Urinary bladder (tissue), 4 donors: Measurements from ENCODE around the gene NFYC. TPM values are rescaled to one million over a fixed set of nuclear protein-coding genes. Genes with fewer than 3 reads are reported as not detected.

Source experiments
- DNase-seq: peaks from one replicate; pipeline ENCODE4 v3.0.0-alpha.2; 2015; ENCODE audit errors: extremely low spot score
- H3K27ac ChIP-seq: one replicate; pipeline ENCODE4 v1.5.1; 2013; ENCODE audit warnings: low read depth, mild to moderate bottlenecking, moderate library complexity
- H3K36me3 ChIP-seq: one replicate; pipeline ENCODE4 v1.6.1; 2013; ENCODE audit warnings: mild to moderate bottlenecking, moderate library complexity; ENCODE audit not compliant: insufficient read depth
- H3K4me1 ChIP-seq: one replicate; pipeline ENCODE4 v1.6.1; 2013; ENCODE audit warnings: mild to moderate bottlenecking, moderate library complexity; ENCODE audit not compliant: insufficient read depth
- H3K4me3 ChIP-seq: one replicate; pipeline ENCODE4 v1.5.1; 2013; ENCODE audit warnings: low read depth, low read length
- WGBS: extraction: QIAGEN DNeasy Blood & Tissue Kit; methylation state at CpG from one replicate; pipeline ENCODE4 v1.1.7; 2013; 5-methylcytosine and 5-hydroxymethylcytosine counted together
- polyA plus RNA-seq: library from polyadenylated mRNA; stranded (reverse); fragments of 200-250 nt; gene quantifications from one replicate; pipeline ENCODE4 v1.2.3, GENCODE V29; 2013
- total RNA-seq: library from RNA; depleted of rRNA; stranded (reverse); fragments of >200 nt; gene quantifications from one replicate; pipeline ENCODE4 v1.2.3, GENCODE V29; 2014
- donor health status: healthy with polysubstance abuse.
- donor health status: healthy.

NFYC gene
- total RNA-seq = 43.8 TPM
- 52.3 TPM for polyA plus RNA-seq

GRCh38 chr1:40691538-40692428, at the start of gene NFYC:
Gene NFYC, plus strand, starts transcription at chr1:40691704. Its CDS starts 47,140 bp downstream, at chr1:40738844.
- H3K4me1 ChIP-seq = peaks cover 2% of the 10 kb centered on the region
- H3K36me3 ChIP-seq = no peaks in the 10 kb centered on the region
- DNase-seq = peak; percentile 98
- H3K27ac ChIP-seq = peak within 1 kb of the TSS; percentile 99
- H3K4me3 ChIP-seq = peak within 1 kb of the TSS; percentile 75
- WGBS = under 1% methylated on average over 84 of the region's 84 CpGs

- no peaks in the 10 kb centered on the region for H3K36me3 ChIP-seq
- DNase-seq = no peak
- H3K4me3 ChIP-seq = no peak overlapping the region
- no peaks in the 10 kb centered on the region for H3K4me1 ChIP-seq
- no peak overlapping the region for H3K27ac ChIP-seq
- 78% methylated on average over 5 of the region's 5 CpGs for WGBS
These were observed 46.3 kb upstream of the NFYC start for GRCh38 chr1:40645118-40645680.

GRCh38 chr1:40646315-40646714, 45.2 kb upstream of the NFYC start:
- Histone ChIP-seq H3K4me1 (no peaks in the 10 kb centered on the region), H3K27ac (no peak overlapping the region), H3K4me3 (no peak overlapping the region), H3K36me3 (no peaks in the 10 kb centered on the region)
- DNase-seq = no peak
- WGBS = 68% methylated on average over 5 of the region's 5 CpGs

GRCh38 chr1:40648200-40648599, 43.3 kb upstream of the NFYC start:
- Histone ChIP-seq H3K4me1 (no peaks in the 10 kb centered on the region), H3K27ac (no peak overlapping the region), H3K4me3 (no peak overlapping the region), H3K36me3 (no peaks in the 10 kb centered on the region)
- 76% methylated on average over 3 of the region's 3 CpGs for WGBS
- DNase-seq = no peak

- DNase-seq = no peak
- H3K27ac ChIP-seq = no peak overlapping the region
- no peaks in the 10 kb centered on the region for H3K36me3 ChIP-seq
- 84% methylated on average over 15 of the region's 15 CpGs for WGBS
- H3K4me1 ChIP-seq = no peaks in the 10 kb centered on the region
- no peak overlapping the region for H3K4me3 ChIP-seq
These were observed 42.4 kb upstream of the NFYC start for GRCh38 chr1:40648928-40649591.

- H3K27ac ChIP-seq = no peak overlapping the region
- H3K36me3 ChIP-seq = no peaks in the 10 kb centered on the region
- DNase-seq = no peak
- H3K4me3 ChIP-seq = no peak overlapping the region
- 80% methylated on average over 5 of the region's 5 CpGs for WGBS
- H3K4me1 ChIP-seq = no peaks in the 10 kb centered on the region
These were observed 41.9 kb upstream of the NFYC start for GRCh38 chr1:40649592-40649930.

GRCh38 chr1:40650075-40650474, 41.4 kb upstream of the NFYC start:
- 58% methylated on average over 4 of the region's 4 CpGs for WGBS
- Histone ChIP-seq H3K4me1 (no peaks in the 10 kb centered on the region), H3K27ac (no peak overlapping the region), H3K4me3 (no peak overlapping the region), H3K36me3 (no peaks in the 10 kb centered on the region)
- no peak for DNase-seq

- Histone ChIP-seq H3K27ac (no peak overlapping the region), H3K36me3 (no peaks in the 10 kb centered on the region), H3K4me3 (no peak overlapping the region), H3K4me1 (no peaks in the 10 kb centered on the region)
- DNase-seq = no peak
- WGBS = 74% methylated on average over 17 of the region's 17 CpGs
These were observed 40.2 kb upstream of the NFYC start for GRCh38 chr1:40651138-40651857.

- no peak overlapping the region for H3K27ac ChIP-seq
- DNase-seq = no peak
- no peaks in the 10 kb centered on the region for H3K4me1 ChIP-seq
- no peaks in the 10 kb centered on the region for H3K36me3 ChIP-seq
- H3K4me3 ChIP-seq = no peak overlapping the region
- WGBS = 77% methylated on average over 5 of the region's 5 CpGs
These were observed 39.0 kb upstream of the NFYC start for GRCh38 chr1:40652468-40652867.

GRCh38 chr1:40652979-40653378, 38.5 kb upstream of the NFYC start:
- H3K4me1 ChIP-seq = no peaks in the 10 kb centered on the region
- no peaks in the 10 kb centered on the region for H3K36me3 ChIP-seq
- no peak for DNase-seq
- H3K4me3 ChIP-seq = no peak overlapping the region
- 89% methylated on average over 4 of the region's 4 CpGs for WGBS
- no peak overlapping the region for H3K27ac ChIP-seq

GRCh38 chr1:40653851-40654537, 37.5 kb upstream of the NFYC start:
- H3K36me3 ChIP-seq = no peaks in the 10 kb centered on the region
- no peak overlapping the region for H3K27ac ChIP-seq
- WGBS = 14% methylated on average over 32 of the region's 35 CpGs
- H3K4me3 ChIP-seq = no peak overlapping the region
- DNase-seq = no peak
- H3K4me1 ChIP-seq = no peaks in the 10 kb centered on the region

GRCh38 chr1:40657046-40657445, 34.5 kb upstream of the NFYC start:
- no peak overlapping the region for H3K27ac ChIP-seq
- no peaks in the 10 kb centered on the region for H3K36me3 ChIP-seq
- WGBS = 78% methylated on average over 7 of the region's 7 CpGs
- no peaks in the 10 kb centered on the region for H3K4me1 ChIP-seq
- no peak for DNase-seq
- no peak overlapping the region for H3K4me3 ChIP-seq
